Measurements from ENCODE around the gene CYP26C1.

CYP26C1 gene

DNA sequence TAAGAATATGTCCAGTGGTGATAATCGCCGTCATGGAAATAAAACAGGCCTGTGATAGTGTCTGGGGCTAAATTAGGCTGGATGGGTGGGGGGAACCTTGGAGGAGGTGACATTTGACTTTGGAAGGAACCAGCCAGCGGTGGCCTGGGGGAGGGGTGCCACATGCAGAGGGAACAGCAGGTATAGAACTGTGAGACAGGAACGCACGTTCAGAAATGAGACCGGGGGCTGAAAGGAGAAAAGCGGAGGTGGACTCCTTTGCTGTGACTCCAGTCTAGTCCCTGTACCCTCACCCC is 10.5 kb downstream of the CYP26C1 start:
- Histone ChIP-seq H3K27me3 (ENCODE audit: insufficient read depth, poor library complexity, severe bottlenecking) (peaks cover 96% of the 10 kb centered on the region), H3K4me3 (replicated peaks; ENCODE audit: insufficient read depth, low read length) (no peak overlapping the region), H3K27ac (replicated peaks) (no peak overlapping the region)
- DNase-seq (ENCODE audit: low read depth in 1 of 2, low spot score in 1 of 2) = no peak
- no peak for TF ChIP-seq POLR2AphosphoS5 (IDR thresholded peaks at IDR 0.05; ENCODE audit: low read depth)
- TF ChIP-seq SPI1 (IDR thresholded peaks at IDR 0.05; ENCODE audit: borderline replicate concordance, low read depth) = no peak
- TF ChIP-seq, protein P1, sequence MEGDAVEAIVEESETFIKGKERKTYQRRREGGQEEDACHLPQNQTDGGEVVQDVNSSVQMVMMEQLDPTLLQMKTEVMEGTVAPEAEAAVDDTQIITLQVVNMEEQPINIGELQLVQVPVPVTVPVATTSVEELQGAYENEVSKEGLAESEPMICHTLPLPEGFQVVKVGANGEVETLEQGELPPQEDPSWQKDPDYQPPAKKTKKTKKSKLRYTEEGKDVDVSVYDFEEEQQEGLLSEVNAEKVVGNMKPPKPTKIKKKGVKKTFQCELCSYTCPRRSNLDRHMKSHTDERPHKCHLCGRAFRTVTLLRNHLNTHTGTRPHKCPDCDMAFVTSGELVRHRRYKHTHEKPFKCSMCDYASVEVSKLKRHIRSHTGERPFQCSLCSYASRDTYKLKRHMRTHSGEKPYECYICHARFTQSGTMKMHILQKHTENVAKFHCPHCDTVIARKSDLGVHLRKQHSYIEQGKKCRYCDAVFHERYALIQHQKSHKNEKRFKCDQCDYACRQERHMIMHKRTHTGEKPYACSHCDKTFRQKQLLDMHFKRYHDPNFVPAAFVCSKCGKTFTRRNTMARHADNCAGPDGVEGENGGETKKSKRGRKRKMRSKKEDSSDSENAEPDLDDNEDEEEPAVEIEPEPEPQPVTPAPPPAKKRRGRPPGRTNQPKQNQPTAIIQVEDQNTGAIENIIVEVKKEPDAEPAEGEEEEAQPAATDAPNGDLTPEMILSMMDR (IDR thresholded peaks at IDR 0.05; ENCODE audit: insufficient read depth, low read length) = no peak
- TF ChIP-seq GABPA (IDR thresholded peaks at IDR 0.05; ENCODE audit: low read depth) = no peak
- TF ChIP-seq, protein P2, sequence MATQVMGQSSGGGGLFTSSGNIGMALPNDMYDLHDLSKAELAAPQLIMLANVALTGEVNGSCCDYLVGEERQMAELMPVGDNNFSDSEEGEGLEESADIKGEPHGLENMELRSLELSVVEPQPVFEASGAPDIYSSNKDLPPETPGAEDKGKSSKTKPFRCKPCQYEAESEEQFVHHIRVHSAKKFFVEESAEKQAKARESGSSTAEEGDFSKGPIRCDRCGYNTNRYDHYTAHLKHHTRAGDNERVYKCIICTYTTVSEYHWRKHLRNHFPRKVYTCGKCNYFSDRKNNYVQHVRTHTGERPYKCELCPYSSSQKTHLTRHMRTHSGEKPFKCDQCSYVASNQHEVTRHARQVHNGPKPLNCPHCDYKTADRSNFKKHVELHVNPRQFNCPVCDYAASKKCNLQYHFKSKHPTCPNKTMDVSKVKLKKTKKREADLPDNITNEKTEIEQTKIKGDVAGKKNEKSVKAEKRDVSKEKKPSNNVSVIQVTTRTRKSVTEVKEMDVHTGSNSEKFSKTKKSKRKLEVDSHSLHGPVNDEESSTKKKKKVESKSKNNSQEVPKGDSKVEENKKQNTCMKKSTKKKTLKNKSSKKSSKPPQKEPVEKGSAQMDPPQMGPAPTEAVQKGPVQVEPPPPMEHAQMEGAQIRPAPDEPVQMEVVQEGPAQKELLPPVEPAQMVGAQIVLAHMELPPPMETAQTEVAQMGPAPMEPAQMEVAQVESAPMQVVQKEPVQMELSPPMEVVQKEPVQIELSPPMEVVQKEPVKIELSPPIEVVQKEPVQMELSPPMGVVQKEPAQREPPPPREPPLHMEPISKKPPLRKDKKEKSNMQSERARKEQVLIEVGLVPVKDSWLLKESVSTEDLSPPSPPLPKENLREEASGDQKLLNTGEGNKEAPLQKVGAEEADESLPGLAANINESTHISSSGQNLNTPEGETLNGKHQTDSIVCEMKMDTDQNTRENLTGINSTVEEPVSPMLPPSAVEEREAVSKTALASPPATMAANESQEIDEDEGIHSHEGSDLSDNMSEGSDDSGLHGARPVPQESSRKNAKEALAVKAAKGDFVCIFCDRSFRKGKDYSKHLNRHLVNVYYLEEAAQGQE (IDR thresholded peaks at IDR 0.05; ENCODE audit: insufficient replicate concordance, low read depth) = no peak

DNA sequence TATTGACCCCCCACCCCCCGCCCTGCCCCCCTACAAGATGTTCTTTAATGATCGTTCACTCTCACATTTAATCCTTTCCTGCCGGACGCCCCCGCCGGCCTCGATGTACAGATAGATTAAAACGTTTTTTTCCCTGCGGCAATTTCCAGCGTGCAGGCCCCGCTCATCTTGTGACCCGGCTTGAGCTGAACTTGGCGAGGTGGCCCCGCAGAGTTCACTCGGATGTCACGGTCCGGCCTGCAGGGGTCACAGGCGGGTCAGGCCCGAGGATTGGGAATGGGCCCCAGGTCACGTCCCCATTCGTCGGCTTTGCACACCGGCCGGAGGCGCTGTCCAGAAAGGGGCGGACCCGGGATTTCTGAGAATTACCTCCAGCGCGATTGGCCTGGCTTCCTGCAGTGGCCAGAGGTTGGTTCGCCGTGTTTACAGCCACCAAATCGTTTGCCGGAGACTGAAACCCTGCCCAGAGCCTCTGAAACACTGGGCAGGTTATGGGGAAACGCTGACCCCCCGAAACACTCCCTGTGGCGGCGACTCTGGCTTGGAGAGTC is 11.2 kb downstream of the CYP26C1 start:
- H3K27me3 ChIP-seq (ENCODE audit: insufficient read depth, poor library complexity, severe bottlenecking) = peaks cover 92% of the 10 kb centered on the region
- no peak overlapping the region for H3K27ac ChIP-seq (replicated peaks)
- DNase-seq (ENCODE audit: low read depth in 1 of 2, low spot score in 1 of 2) = no peak
- no peak overlapping the region for H3K4me3 ChIP-seq (replicated peaks; ENCODE audit: insufficient read depth, low read length)
- TF ChIP-seq, protein P1 (IDR thresholded peaks at IDR 0.05; ENCODE audit: insufficient read depth, low read length) = no peak
- no peak for TF ChIP-seq SPI1 (IDR thresholded peaks at IDR 0.05; ENCODE audit: borderline replicate concordance, low read depth)
- TF ChIP-seq POLR2AphosphoS5 (IDR thresholded peaks at IDR 0.05; ENCODE audit: low read depth) = no peak
- TF ChIP-seq GABPA (IDR thresholded peaks at IDR 0.05; ENCODE audit: low read depth) = no peak
- TF ChIP-seq, protein P2 (IDR thresholded peaks at IDR 0.05; ENCODE audit: insufficient replicate concordance, low read depth) = no peak

DNA sequence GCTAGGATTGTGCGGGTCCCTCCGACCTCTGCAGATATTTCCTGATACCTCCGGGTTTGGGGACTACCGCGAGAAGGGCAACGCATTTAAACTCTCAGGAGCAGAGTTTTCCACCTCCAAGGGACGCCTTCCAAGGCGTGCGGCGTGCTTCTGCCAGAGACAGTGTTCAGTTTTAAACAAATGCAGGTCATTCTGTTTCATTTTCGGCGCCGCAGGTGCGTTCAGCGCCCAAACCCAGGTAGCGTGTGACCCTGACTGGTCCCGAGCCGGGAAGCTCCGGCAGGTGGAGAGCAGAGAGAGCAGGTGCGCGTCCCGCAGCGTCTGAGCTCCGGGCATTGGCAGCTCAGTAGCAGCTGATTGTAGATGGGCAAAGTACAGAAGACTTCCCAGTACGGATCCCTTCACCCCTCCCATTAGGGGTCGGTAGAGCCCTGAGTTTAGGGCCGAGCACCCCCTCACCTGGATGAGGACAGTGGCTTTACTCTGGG is 11.7 kb downstream of the CYP26C1 start:
- TF ChIP-seq SPI1 (IDR thresholded peaks at IDR 0.05; ENCODE audit: borderline replicate concordance, low read depth) (no peak), GABPA (IDR thresholded peaks at IDR 0.05; ENCODE audit: low read depth) (no peak), POLR2AphosphoS5 (IDR thresholded peaks at IDR 0.05; ENCODE audit: low read depth) (no peak)
- TF ChIP-seq, protein P1 (IDR thresholded peaks at IDR 0.05; ENCODE audit: insufficient read depth, low read length) = no peak
- H3K27me3 ChIP-seq (ENCODE audit: insufficient read depth, poor library complexity, severe bottlenecking) = peaks cover 87% of the 10 kb centered on the region
- no peak overlapping the region for H3K27ac ChIP-seq (replicated peaks)
- no peak overlapping the region for H3K4me3 ChIP-seq (replicated peaks; ENCODE audit: insufficient read depth, low read length)
- no peak for DNase-seq (ENCODE audit: low read depth in 1 of 2, low spot score in 1 of 2)
